ENCODE results near the gene SPAST. TPM values are rescaled to one million over a fixed set of nuclear protein-coding genes. Genes with fewer than 3 reads are reported as not detected.
"Not testable (repeated sequence)": the region's sequence is repeated elsewhere in the genome, so short reads cannot be mapped to it uniquely, and the experiment has no call there.

The SPAST gene
- total RNA-seq (2014; rRNA removed; shearing (Covaris generic)): 33.9 and 37.6 TPM in 2 replicates

GRCh38 chr2:32063310-32064020, at the start of gene SPAST:
TSS of gene SPAST (plus strand) at chr2:32063556. CDS start at chr2:32063832, 276 bp downstream.
- peak; percentile 95 for DNase-seq (ENCODE audit: low spot score)

GRCh38 chr2:32018789-32019482, 44.4 kb upstream of the SPAST start:
- not testable (repeated sequence) for DNase-seq (ENCODE audit: low spot score)

- DNase-seq (ENCODE audit: low spot score): peak; percentile 43
Measured at GRCh38 chr2:32034198-32034887, 29.0 kb upstream of the SPAST start.

- peak; percentile 93 for DNase-seq (ENCODE audit: low spot score)
Measured at GRCh38 chr2:32039447-32040219, 23.7 kb upstream of the SPAST start, which contains the start of gene DPY30. TSS of gene DPY30 (minus strand) at chr2:32039805. CDS start at chr2:32039456, 349 bp downstream.

GRCh38 chr2:32043561-32043960, 19.8 kb upstream of the SPAST start:
- no peak for DNase-seq (ENCODE audit: low spot score)

- no peak for DNase-seq (ENCODE audit: low spot score)
Measured at GRCh38 chr2:32051836-32052439, 11.4 kb upstream of the SPAST start.

- not testable (repeated sequence) for DNase-seq (ENCODE audit: low spot score)
Measured at GRCh38 chr2:32054583-32054982, 8.8 kb upstream of the SPAST start.

- DNase-seq (ENCODE audit: low spot score): peak; percentile 28
Measured at GRCh38 chr2:32058130-32058529, 5.2 kb upstream of the SPAST start.

GRCh38 chr2:32060266-32060665, 3.1 kb upstream of the SPAST start:
- no peak for DNase-seq (ENCODE audit: low spot score)

- DNase-seq (ENCODE audit: low spot score): no peak
Measured at GRCh38 chr2:32061430-32061829, 1.9 kb upstream of the SPAST start.

GRCh38 chr2:32061973-32062861, 1.1 kb upstream of the SPAST start:
- peak; percentile 58 for DNase-seq (ENCODE audit: low spot score)

- DNase-seq (ENCODE audit: low spot score): peak; percentile 19
Measured at GRCh38 chr2:32064021-32064601, 755 bp downstream of the SPAST start.

GRCh38 chr2:32064713-32065112, 1.4 kb downstream of the SPAST start:
- no peak for DNase-seq (ENCODE audit: low spot score)

GRCh38 chr2:32067549-32067948, 4.2 kb downstream of the SPAST start:
- no peak for DNase-seq (ENCODE audit: low spot score)

GRCh38 chr2:32074134-32074506, 10.8 kb downstream of the SPAST start:
- DNase-seq (ENCODE audit: low spot score): no peak

- no peak for DNase-seq (ENCODE audit: low spot score)
Measured at GRCh38 chr2:32095671-32096070, 32.3 kb downstream of the SPAST start.

- DNase-seq (ENCODE audit: low spot score): no peak
Measured at GRCh38 chr2:32108111-32108510, 44.8 kb downstream of the SPAST start.

GRCh38 chr2:32118055-32118454, 54.7 kb downstream of the SPAST start:
- no peak for DNase-seq (ENCODE audit: low spot score)

GRCh38 chr2:32119161-32119560, 55.8 kb downstream of the SPAST start:
- DNase-seq (ENCODE audit: low spot score): no peak

GRCh38 chr2:32124660-32125059, 61.3 kb downstream of the SPAST start:
- DNase-seq (ENCODE audit: low spot score): no peak

Measured in A172 (cell line).